Uterus (tissue), 4 donors: ENCODE measurements around the gene DSTN. TPM values are rescaled to one million over a fixed set of nuclear protein-coding genes. Genes with fewer than 3 reads are reported as not detected.

Experiments
- DNase-seq, 2 donors: peaks; one replicate each; pipeline ENCODE4 v3.0.0-alpha.2; 2019 to 2020
- H3K27ac ChIP-seq, 2 donors: fragments of 200-600 bp; sonication (generic); 1 replicate in 1 of 2; 2 replicates in 1 of 2; pipeline ENCODE4 v1.5.1; 2016 to 2018
- H3K27me3 ChIP-seq, 2 donors: fragments of 200-600 bp; sonication (generic); one replicate each; pipeline ENCODE4 v1.5.1; 2018 to 2019; ENCODE audit warnings: control low read depth in 1 of 2
- H3K36me3 ChIP-seq, 2 donors: fragments of 200-600 bp; sonication (generic); one replicate each; pipeline ENCODE4 v1.5.1; 2019; ENCODE audit warnings: control low read depth in 1 of 2
- H3K4me1 ChIP-seq, 2 donors: fragments of 200-600 bp; sonication (generic); one replicate each; pipeline ENCODE4 v1.5.1; 2018 to 2019; ENCODE audit warnings: control low read depth in 1 of 2
- H3K4me3 ChIP-seq, 2 donors: fragments of 200-600 bp; sonication (generic); 1 replicate in 1 of 2; 2 replicates in 1 of 2; pipeline ENCODE4 v1.5.1; 2018 to 2019; ENCODE audit warnings: mild to moderate bottlenecking in 1 of 2
- H3K9me3 ChIP-seq, 2 donors: fragments of 200-600 bp; sonication (generic); one replicate each; pipeline ENCODE4 v1.5.1; 2019; ENCODE audit warnings: control low read depth in 1 of 2
- POLR2A ChIP-seq, 2 donors: fragments of 450-650 bp; IDR thresholded peaks; one replicate each; pipeline ENCODE4 v1.6.1; 2016; ENCODE audit warnings: antibody characterized with exemption in 2 of 2, mild to moderate bottlenecking in 1 of 2, moderate library complexity in 1 of 2
- intact Hi-C: fragments of 100-400 bp; cut with DNase I; formaldehyde crosslinking; loops from one replicate; pipeline ENCODE4 v1.15.1; 2023; ENCODE audit warnings: low total_unique reads
- total RNA-seq, 4 donors: library from RNA; depleted of rRNA in 3 of 4; stranded (reverse); fragments of >200 nt in 3 of 4; gene quantifications; one replicate each; pipeline versions ENCODE4 v1.1.0 to v1.2.4, GENCODE V29; 2014 to 2023
- TF ChIP-seq, protein P1 (sequence below), 4 experiments: fragments of 200-600 bp in 2 of 4; fragments of 450-650 bp in 2 of 4; sonication (generic) in 2 of 4; IDR thresholded peaks; one replicate each; pipeline ENCODE4 v1.5.1; 2016 to 2019; ENCODE audit warnings: antibody characterized with exemption in 4 of 4, mild to moderate bottlenecking in 2 of 4, moderate library complexity in 1 of 4
- donor health status: DM: yes; HTN: yes; CAD: no.

DSTN gene
- total RNA-seq, 4 donors from 2014 or later, result 294 to 674 (median 623) TPM

DNA sequence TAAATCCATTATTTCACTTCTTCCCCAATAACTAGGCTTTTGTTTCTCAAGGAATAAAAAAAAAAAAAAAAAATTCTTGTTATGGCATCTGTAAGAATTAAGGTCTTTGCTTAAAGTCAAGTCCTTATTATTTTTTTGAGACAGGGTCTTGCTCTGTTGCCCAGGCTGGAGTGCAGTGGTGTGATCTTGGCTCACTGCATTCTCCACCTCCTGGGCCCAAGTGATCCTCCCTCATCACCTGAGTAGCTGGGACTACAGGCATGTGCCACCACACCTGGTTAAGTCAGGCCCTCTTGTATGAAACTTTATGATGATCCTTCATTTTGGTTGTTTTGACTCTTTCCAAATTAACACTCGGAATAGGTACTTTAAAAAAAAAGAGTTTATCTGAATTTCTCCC, 17.3 kb downstream of the DSTN start:
- H3K27ac ChIP-seq, result peak overlapping the region in 1 of 2 donors; percentile 84
- intact Hi-C loops, result no loop called here
- TF ChIP-seq, protein P1, sequence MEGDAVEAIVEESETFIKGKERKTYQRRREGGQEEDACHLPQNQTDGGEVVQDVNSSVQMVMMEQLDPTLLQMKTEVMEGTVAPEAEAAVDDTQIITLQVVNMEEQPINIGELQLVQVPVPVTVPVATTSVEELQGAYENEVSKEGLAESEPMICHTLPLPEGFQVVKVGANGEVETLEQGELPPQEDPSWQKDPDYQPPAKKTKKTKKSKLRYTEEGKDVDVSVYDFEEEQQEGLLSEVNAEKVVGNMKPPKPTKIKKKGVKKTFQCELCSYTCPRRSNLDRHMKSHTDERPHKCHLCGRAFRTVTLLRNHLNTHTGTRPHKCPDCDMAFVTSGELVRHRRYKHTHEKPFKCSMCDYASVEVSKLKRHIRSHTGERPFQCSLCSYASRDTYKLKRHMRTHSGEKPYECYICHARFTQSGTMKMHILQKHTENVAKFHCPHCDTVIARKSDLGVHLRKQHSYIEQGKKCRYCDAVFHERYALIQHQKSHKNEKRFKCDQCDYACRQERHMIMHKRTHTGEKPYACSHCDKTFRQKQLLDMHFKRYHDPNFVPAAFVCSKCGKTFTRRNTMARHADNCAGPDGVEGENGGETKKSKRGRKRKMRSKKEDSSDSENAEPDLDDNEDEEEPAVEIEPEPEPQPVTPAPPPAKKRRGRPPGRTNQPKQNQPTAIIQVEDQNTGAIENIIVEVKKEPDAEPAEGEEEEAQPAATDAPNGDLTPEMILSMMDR (IDR thresholded peaks at IDR 0.05), result no peak
- TF ChIP-seq POLR2A (IDR thresholded peaks at IDR 0.05), result no peak
- H3K27me3 ChIP-seq, result no peaks in the 10 kb centered on the region
- H3K36me3 ChIP-seq, result no peaks in the 10 kb centered on the region
- peaks cover 10 to 31% of the 10 kb centered on the region in 2 donors for H3K4me1 ChIP-seq
- no peaks in the 10 kb centered on the region for H3K9me3 ChIP-seq
- H3K4me3 ChIP-seq, result no peak overlapping the region
- DNase-seq, result no peak

DNA sequence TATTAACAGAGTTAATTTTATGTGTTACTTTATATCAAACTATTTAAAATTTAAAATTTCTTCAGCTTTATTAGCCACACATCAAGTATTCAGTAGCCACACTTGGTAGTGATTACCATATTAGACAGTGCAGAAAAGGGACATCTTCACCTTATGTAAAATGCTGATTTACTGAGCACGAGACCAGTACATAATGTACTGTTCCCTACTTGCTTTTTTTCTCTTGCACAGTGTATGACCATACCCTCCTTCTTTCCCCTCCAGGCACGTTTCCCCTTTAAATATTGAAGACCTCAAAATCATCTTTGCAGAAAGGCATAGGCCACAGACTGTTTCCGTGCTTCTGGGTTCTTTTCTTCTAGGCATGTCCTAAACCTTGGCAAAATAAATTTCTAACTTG, 17.9 kb downstream of the DSTN start:
- intact Hi-C loops, result no loop called here
- Histone ChIP-seq H3K27ac (peak overlapping the region in 1 of 2 donors; percentile 84), H3K9me3 (no peaks in the 10 kb centered on the region), H3K27me3 (no peaks in the 10 kb centered on the region), H3K4me1 (peaks cover 10 to 31% of the 10 kb centered on the region in 2 donors), H3K4me3 (no peak overlapping the region), H3K36me3 (no peaks in the 10 kb centered on the region)
- TF ChIP-seq, protein P1 (IDR thresholded peaks at IDR 0.05), result no peak
- TF ChIP-seq POLR2A (IDR thresholded peaks at IDR 0.05), result no peak
- no peak for DNase-seq

DNA sequence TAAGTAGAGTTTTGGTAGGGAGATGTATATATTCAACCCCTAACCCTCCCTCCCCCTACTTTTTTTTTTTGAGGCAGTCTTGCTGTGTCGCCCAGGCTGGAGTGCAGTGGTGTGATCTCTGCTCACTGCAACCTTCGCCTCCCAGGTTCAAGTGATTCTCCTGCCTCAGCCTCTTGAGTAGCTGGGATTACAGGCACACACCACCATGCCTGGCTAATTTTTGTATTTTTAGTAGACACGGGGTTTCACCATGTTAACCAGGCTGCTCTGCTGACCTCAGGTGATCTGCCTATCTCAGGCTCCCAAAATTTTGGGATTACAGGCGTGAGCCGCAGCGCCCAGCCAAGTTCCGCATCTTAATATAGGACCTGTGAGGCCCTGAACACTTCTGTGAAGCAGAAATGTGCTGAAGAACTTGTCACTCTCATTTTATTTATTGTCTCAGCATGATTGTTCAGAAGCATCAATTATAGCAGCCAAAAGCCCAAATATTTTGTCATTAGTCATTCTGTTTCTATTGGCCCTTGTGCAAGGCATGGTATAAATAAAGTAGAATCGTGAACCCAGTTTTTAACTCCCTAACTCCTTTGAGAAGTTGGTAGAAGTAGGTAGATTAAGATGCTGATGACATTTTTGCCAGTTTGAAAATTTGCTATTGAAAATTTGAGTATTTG, 19.4 kb downstream of the DSTN start:
- Histone ChIP-seq H3K4me3 (no peak overlapping the region), H3K27ac (peak overlapping the region; percentile 58 to 84), H3K4me1 (peaks cover 6 to 38% of the 10 kb centered on the region in 2 donors), H3K27me3 (no peaks in the 10 kb centered on the region), H3K9me3 (no peaks in the 10 kb centered on the region), H3K36me3 (no peaks in the 10 kb centered on the region)
- TF ChIP-seq, protein P1 (IDR thresholded peaks at IDR 0.05), result no peak
- TF ChIP-seq POLR2A (IDR thresholded peaks at IDR 0.05), result no peak
- intact Hi-C loops, result no loop called here
- no peak for DNase-seq

DNA sequence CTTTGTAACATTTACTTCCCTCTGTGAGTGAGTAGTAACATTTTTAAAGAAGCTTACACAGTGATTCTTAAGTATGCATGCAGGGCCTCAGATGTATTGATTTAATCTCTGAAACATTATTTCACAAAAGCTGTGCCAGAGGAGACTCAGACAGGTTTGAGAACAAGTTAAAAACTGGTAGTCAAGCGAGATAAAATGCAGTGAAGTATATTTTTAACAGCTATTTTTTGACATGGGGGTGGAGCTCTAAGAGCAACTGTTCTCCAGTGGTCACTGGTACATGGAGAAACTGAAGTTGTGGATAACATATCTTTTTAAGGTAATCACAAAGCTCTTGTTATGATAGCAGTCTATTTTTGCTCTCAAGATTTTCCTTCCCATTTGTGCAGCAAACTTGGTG, 20.4 kb downstream of the DSTN start:
- H3K27me3 ChIP-seq, result no peaks in the 10 kb centered on the region
- peak overlapping the region; percentile 58 to 84 for H3K27ac ChIP-seq
- H3K36me3 ChIP-seq, result no peaks in the 10 kb centered on the region
- H3K9me3 ChIP-seq, result no peaks in the 10 kb centered on the region
- peaks cover 6 to 40% of the 10 kb centered on the region in 2 donors for H3K4me1 ChIP-seq
- no peak overlapping the region for H3K4me3 ChIP-seq
- TF ChIP-seq, protein P1 (IDR thresholded peaks at IDR 0.05), result no peak
- no peak for TF ChIP-seq POLR2A (IDR thresholded peaks at IDR 0.05)
- intact Hi-C loops, result no loop called here
- no peak for DNase-seq

DNA sequence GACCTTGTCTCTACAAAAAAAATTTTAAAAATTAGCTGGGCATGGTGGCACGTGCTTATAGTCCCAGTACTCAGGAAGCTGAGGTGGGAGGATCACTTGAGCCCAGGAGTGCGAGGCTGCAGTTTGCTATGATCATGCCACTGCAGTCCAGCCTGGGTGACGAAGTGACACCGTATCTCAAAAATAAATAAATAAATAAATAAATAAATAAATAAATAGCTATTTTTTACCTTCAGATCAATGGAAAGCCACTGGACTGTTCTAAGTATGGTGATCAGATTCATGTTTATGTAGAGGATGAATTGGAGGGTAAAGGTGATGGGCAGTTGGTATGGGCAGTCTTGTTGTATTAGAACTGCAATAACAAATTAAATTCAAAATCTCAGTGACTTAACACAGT, 24.0 kb downstream of the DSTN start:
- H3K36me3 ChIP-seq, result no peaks in the 10 kb centered on the region
- TF ChIP-seq, protein P1 (IDR thresholded peaks at IDR 0.05), result no peak
- no peak for TF ChIP-seq POLR2A (IDR thresholded peaks at IDR 0.05)
- DNase-seq, result no peak
- H3K4me3 ChIP-seq, result no peak overlapping the region
- H3K27ac ChIP-seq, result peak overlapping the region in 1 of 2 donors; percentile 84
- H3K9me3 ChIP-seq, result no peaks in the 10 kb centered on the region
- intact Hi-C loops, result no loop called here
- peaks cover 4 to 34% of the 10 kb centered on the region in 2 donors for H3K4me1 ChIP-seq
- no peaks in the 10 kb centered on the region for H3K27me3 ChIP-seq
